NCI-H128 (cell line): ENCODE results near the gene MRPL37.
A peak's percentile ranks its signal among the peaks of the same experiment; 100 is the strongest.
"Not testable (repeated sequence)": the region's sequence is repeated elsewhere in the genome, so short reads cannot be mapped to it uniquely, and the experiment has no call there.

Experiments used
- DNase-seq: peaks from one replicate; lab custom pipeline; 2025; ENCODE audit not compliant: unreplicated experiment; lab: John Stamatoyannopoulos, UW

Gene MRPL37

DNA sequence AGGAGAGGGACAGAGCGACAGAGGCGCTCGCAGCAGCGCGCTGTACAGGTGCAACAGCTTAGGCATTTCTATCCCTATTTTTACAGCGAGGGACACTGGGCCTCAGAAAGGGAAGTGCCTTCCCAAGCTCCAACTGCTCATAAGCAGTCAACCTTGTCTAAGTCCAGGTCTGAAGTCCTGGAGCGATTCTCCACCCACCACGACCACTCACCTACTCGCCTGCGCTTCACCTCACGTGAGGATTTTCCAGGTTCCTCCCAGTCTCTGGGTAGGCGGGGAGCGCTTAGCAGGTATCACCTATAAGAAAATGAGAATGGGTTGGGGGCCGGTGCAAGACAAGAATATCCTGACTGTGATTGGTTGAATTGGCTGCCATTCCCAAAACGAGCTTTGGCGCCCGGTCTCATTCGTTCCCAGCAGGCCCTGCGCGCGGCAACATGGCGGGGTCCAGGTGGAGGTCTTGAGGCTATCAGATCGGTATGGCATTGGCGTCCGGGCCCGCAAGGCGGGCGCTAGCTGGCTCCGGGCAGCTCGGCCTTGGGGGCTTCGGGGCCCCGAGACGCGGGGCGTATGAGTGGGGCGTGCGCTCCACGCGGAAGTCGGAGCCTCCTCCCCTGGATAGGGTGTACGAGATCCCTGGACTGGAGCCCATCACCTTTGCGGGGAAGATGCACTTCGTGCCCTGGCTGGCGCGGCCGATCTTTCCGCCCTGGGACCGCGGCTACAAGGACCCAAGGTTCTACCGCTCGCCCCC, at the start of gene MRPL37, which contains the start of gene CYB5RL:
Gene MRPL37, plus strand, starts transcription at position 403 of the 754 bp plus-strand sequence. Its CDS starts 77 bp downstream, at position 480.
Gene CYB5RL, minus strand, starts transcription at position 266 of the 754 bp plus-strand sequence. CDS start 4,414 bp downstream, outside the sequence.
- peak; percentile 97 for DNase-seq

DNA sequence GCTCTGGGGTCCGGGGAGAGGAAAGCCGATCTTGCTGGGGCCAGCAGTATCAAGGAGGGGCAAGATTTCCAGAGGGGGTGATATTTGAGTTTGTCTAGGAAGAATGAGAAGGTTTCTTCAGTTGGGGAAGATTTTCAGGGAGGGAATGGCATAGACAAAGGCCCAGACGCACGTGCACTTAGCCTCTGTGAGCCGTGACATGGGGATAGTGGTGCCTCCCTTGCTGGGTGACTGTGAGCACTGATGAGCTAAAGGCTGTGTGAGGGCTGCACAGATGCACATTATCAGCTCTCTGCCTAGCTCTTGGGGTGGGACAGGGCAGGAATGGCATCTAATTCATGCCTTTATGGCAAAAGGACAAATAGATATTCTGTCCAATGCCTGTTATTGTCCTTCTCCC, 49.0 kb upstream of the MRPL37 start:
- DNase-seq: no peak

DNA sequence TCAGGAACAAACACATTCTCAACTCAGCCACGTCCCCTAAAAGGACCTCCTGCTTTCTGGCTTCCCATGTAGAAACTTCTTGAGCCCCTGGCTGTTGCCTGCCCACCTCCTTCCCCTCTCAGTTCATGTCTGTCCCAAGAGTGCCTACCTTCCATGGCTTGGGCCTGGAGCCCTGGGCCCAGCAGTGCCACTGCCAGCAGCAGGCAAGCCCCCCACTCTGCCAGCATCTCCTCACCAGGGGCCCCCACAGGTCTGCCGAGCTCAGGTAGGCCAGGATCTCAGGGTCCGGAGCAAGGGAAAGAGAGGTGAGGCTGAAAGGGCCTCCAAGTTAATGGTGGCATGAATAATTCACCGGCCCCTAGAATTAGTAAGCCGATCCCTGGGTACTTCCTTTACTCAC, 47.3 kb upstream of the MRPL37 start, which contains the start of gene CDCP2:
Gene CDCP2, minus strand, starts transcription at position 305 of the 400 bp plus-strand sequence. Its CDS starts 78 bp downstream, at position 227.
- no peak for DNase-seq

DNA sequence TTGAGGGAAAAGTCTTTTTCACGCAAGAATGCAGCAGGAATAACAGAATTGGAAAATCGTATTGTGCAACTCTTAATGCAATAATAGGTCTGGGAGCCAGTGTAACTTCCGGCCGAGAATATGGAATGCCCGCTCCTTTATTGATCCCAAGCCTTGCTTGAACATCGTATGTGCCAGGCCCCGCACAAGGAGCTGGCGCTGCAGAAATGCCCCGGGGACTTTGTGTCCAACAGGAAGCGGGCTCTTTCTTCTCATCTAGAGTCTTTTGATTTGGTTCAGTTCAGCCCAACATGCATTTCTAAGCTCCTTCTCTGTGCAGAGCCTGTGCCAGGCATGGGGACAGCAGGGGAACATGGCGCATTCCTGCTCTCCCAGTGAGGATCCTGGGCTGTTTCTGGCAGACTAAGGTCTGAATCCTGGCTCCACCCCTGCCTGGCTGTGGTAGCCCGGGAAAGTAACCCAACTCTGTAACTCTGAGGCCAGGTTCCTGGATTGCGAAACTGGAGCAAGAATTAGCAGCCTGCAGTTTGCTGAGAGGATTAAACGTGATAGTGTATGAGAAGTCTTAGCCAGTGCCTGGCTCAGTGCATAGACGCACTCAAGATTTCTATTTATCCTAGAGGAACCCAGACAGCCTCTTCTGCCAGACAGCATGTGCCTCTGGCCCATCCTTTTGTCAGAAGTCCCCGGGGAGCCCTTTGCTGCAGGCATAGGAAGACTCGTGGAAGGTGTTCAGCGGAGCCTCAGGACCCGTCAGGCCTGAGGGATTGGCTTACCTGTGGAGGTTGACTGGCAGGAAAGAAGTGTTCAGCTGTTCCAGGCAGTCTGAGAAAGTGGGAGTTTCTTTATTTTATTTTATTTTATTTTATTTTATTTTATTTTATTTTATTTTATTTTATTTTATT, 46.2 kb upstream of the MRPL37 start:
- DNase-seq: no peak

DNA sequence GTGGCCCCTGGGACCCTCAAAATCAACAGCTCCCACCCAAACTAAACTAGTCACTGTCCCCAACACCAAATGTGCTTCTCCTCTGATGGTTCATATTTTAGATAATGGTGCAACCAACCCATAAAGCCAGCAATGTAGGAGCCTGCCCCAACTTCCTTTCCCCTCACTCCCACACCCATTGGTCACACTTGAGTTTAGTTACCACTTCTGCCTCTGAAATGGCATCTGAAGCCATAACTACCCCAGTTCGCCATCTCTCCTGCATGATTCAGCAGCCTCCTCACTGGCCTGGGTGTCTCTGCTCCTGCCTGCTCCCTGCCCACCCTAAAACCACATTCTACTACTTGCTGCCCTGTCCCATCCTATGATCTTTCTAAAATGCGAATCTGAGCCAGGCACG, 43.8 kb upstream of the MRPL37 start:
- no peak for DNase-seq

DNA sequence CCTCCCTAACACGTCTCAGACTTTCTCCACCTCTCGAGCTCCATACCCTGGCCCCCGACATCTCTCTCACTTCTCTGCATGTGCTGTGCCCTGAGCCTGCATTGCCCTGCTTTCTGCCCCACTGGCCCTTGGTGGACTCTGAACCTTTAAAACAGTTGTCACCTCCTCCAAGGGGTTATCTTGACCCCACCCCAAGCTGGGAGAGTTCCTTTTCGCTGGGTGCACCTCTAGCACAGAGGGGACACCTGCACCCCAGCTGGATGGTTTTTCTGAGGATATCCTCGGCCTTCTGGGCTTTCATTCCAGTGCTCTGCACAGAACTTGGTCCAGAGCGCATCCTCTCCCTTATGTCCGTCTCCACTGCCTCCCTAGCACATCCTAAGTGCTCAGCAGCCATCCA, 43.0 kb upstream of the MRPL37 start:
- no peak for DNase-seq

DNA sequence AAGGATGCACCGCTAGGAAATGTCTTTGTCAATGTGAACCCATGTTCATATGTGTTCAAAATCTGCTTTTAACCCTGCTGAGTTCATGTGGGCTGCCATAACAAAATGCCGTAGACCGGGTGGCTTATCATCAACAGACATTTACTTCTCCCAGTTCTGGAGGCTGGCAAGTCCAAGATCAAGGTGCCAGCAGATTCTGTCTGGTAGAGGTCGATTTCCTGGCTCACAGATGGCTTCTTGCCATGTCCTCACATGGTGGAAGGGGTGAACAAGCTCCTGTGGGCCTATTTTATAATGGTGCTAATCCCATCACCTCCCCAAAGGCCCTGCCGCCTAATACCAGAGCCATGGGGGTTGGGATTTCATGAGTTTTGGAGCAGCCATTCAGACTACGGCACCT, 42.6 kb upstream of the MRPL37 start:
- no peak for DNase-seq

DNA sequence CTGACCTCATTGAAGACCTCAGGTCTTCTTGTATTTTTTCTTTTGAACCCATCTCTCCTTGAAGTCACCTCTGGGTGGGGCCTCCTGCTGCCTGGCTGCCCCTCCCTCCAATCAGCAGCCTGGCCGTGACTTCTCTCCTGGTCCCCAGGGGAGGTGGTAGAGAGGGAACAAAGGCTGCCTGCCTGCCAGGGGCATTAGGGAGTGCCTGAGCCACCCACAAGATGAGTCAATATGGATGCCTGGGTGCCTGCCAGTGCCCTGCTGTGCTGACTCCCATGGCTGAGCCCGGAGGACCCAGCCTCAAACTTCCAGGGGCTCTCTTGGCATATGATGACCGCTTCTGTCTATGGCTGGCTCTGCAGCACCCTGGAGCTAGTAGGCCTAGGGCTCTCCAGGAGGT, 41.9 kb upstream of the MRPL37 start:
- no peak for DNase-seq

DNA sequence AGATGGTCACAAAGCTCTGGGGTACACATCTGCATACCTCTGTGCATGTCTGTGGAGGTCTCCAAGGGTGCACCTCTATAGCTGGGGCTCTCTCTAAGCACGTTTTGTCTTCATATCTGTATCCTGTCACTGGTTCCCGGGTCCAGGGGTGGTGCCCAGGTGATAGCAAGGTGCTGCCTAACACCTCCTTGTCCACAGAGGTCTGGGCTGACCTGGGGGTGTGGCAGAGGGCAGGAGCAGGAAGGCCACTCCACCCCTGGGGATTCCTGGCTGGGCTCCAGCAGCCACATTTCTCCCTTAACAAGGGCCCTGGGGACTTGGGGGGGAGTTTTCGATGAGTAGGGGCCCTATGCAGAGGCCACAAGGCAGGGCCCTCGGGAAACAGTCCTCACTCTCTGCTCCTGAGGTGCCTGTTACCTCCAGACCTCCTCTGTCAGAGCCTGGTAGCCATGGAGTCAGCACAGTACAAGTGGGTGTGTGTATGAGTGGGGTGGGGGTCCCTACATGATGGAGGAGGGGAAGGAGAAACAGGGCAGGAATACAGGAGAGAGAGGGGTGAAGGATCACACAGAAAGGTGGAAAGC, 40.1 kb upstream of the MRPL37 start:
- no peak for DNase-seq

DNA sequence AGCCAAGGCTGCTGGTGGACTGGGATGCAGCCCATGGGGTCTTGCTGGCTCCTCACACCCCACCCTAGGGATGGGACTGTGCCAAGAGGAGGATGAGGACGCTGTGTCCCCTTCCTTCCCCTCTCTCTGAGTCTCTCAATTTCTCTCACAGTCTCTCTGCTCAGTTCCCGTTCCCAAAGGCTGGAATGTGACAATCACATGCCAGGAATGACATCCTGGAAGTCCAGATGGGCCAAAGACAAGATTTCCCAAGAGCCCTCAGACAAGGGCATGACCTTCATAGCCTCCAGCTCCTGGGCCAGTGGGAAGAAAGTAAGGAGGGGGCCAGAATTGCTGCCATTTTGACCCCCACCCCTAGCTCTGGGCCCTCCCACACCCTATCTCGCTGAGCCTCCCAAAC, 39.6 kb upstream of the MRPL37 start:
- DNase-seq: no peak

DNA sequence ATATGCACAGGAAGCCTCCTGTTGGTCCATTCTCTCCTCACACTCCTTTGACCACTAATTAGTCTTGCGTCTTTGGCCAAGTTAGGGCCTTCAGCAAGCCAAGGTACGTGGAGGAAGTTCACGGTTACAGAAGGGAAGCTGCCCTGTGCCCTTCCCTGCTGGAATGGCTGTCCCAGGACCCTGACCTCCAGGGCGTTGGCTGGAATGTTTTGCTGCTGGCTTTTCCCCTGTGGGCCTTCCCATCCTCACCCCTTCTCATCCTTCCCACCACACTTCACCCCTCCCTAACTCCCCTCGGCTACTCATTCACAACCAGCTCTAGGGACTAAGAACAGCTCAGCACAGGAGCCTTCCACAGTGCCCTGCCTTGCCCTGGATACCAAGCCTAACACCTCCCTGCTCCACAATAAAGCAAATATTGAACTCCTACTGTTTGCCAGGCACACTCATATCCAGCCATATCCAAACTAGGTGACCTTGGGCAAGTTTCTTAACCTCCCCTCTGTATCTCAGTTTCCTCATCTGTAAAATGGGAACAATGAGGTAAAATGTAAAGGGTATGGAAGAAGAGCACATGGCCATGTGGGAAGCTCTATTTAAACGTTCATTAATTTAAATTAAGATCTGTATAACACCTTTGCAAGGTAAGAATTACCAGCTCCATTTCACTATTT, 38.3 kb upstream of the MRPL37 start:
- DNase-seq: no peak

DNA sequence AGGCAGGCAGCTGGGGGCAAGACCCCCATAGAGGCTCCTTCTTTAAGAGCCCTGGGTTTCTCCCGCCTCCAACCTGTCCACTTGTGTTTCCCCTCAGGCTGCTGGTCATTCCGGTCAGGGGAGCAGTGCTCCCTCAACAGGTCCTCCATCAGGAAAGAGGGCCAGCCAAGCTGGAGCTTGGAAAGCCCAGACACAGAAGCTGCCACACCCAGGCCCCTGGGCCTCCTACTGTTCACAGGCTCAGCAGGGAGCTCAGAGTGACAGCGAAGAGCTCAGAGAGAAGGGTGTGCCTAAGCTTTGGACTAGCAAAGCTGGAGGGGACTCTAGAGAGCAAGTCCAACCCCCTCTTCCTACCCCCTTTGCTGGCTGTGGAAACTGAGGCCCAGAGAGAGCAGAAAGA, 36.9 kb upstream of the MRPL37 start:
- DNase-seq: no peak

DNA sequence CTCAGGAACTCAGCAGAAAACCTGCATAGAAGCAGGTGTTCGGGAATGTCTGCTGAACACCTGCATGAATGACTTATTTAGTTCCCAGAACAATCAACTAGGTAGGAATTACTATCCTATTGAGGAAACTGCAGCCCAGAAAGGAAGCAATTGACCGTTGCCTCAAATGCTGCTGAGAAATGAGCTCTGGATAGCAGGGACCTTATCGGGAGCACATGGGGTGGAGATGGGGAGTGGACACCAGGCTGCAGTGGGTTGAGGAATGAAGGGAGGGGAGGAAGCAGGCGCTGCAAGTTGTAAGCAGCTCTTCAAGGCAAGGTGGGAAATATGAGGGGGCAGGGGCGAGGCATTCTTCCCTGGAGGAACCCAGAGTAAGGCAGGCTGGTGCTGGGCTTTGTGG, 36.4 kb upstream of the MRPL37 start:
- no peak for DNase-seq

DNA sequence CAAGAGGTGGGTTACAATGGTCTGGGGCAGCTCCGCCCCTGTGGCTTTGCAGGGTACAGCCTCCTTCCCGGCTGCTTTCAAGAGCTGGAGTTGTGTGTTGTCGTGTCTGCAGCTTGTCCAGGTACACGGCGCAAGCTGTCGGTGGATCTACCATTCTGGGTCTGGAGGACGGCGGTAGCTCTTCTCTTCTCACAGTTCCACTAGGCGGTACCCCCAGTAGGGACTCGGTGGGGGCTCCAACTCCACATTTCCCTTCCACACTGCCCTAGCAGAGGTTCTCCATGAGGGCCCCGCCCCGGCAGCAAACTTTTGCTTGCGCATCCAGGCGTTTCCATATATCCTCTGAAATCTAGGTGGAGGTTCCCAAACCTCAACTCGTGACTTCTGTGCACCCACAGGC, 34.8 kb upstream of the MRPL37 start:
- no peak for DNase-seq

DNA sequence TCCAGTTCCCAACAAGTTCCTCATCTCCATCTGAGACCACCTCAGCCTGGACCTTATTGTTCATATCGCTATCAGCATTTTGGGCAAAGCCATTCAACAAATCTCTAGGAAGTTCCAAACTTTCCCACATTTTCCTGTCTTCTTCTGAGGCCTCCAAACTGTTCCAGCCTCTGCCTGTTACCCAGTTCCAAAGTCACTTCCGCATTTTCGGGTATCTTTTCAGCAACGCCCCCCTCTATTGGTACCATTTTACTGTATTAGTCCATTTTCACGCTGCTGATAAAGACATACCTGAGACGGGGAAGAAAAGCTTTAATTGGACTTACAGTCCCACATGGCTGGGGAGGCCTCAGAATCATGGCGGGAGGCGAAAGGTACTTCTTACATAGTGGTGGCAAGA, 33.6 kb upstream of the MRPL37 start:
- not testable (repeated sequence) for DNase-seq

DNA sequence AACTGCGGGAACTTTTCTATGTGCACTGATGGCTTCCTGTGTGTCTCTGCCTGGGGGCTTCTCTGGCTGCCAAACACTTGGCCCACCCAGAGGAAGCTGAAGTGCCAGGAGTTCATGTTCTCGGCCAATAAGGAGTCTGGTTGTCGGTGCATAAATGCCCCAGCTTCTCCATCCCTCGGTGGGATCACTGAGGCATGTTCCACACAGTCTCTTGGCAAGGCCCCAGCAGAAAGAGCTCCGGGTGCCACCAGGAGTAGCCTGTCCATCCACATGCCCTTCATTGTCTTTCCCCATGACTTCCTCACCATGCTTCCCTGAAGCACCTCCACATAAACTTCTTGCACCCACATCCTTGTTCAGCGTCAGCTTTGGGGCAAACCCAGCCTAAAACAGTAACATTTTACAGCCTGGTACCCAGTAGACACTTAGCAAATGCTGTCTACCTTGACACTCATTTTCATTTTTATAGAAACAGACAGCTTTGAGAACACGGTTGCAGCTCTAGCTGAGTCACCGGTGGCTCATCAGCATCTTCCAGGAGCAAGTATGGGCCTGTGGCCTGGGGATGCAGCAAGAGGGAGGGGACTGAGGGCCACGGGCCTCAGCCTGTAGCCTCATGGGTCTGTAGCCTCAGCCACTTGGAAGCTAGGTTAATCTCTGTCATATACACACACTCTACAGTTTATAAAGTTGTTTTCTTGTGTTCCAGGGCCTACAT, 32.4 kb upstream of the MRPL37 start:
- no peak for DNase-seq

DNA sequence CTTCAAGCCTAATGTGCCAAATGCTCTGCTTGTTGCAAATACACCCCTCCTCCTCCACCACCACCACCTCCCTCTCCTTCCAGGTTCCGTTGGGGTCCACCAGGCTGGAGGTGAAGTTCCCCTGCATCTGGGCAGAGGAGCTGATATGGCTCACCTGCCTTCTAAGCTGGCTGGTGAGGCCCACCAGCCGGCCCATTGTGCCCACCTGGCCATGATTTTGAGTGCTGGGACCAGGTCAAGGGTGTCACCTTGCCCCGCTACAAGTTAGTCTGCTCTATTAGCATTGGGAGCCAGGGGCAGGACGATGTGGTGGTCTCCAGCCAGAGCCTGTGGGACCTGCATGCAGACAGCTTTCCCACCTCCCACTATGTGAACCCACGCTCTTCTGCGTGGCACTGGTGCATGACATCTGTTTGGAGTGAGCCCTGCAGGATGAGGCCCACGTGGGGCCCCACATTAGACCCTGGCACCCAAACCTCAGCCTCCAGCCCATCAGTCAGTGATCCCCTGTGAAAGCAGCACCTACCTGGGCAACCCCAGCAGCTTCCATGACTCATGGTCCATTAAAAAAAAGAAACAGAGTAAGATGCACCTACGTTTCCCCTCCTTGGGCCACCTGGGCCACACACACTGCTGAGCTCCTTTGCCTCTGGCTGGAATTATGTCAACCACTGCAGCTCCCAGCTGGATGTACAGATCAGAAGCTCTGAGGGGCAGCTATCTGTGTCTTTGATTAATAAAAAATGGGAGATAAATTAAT, 31.6 kb upstream of the MRPL37 start:
- DNase-seq: no peak

DNA sequence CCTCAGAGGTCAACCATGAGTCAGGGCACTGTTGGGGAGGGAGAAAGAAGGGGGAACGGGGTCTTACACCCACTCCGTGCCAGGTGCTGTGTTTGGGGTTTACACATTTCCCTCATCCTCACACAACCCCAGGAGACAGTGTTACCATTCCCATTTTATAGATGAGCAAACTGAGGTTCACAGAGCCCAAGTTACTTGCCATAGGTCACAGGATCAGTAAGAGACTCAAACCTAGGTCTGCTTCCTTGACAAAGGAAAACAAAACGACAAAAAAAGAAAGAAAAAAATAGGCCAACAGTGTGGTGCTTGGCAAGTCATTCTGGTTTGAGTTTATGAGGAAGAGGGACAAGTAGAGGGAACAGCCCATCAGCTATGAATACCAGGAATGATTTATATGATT, 30.9 kb upstream of the MRPL37 start:
- no peak for DNase-seq

DNA sequence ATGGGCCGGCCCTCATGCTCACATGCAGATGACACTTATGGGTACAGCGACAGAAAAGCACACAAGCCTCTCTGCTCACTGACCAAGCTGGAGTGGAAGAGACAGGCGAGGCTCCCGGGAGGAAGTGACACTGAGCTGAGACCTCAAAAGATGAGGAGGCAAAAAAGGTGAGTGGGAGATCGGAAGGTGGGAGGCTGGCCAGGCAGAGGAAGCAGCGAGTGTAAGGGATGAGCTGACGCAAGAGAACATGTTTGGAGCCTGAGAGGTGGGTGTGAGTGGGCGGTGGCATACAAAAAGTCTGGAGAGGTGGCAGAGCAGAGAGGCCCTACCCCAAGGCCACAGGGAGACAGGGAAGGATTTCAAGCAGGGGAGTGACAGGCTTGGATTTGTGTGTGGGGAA, 29.0 kb upstream of the MRPL37 start:
- DNase-seq: no peak

DNA sequence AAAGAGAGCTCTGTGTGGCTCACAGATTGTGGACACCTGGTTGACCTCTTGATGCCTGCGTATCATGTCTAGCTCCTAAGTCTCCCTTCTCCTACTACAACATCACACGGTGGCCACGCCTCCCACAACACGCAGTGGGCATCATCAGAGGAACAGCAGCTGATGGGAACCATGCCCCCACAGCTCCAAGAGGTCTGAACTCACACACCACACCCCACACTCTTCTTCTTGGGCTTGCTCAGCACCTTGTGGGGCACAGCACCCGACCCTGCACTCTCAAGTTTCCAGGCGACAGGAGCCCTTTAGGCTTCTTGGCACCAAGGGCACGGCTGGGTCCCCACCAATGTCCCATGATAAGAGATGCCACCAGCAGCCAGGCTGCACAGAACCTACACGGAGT, 28.4 kb upstream of the MRPL37 start:
- no peak for DNase-seq
